GM18909 (cell line): ENCODE data around the gene STXBP1.
"Not testable (repeated sequence)": the region's sequence is repeated elsewhere in the genome, so short reads cannot be mapped to it uniquely, and the experiment has no call there.

ENCODE experiments used
- ATAC-seq: cut with Tn5 transposase; IDR thresholded peaks from one replicate; pipeline ENCODE4 v1.9.1; 2021; ENCODE audit warnings: mild to moderate bottlenecking; ENCODE audit not compliant: unreplicated experiment, poor library complexity

The STXBP1 gene

DNA sequence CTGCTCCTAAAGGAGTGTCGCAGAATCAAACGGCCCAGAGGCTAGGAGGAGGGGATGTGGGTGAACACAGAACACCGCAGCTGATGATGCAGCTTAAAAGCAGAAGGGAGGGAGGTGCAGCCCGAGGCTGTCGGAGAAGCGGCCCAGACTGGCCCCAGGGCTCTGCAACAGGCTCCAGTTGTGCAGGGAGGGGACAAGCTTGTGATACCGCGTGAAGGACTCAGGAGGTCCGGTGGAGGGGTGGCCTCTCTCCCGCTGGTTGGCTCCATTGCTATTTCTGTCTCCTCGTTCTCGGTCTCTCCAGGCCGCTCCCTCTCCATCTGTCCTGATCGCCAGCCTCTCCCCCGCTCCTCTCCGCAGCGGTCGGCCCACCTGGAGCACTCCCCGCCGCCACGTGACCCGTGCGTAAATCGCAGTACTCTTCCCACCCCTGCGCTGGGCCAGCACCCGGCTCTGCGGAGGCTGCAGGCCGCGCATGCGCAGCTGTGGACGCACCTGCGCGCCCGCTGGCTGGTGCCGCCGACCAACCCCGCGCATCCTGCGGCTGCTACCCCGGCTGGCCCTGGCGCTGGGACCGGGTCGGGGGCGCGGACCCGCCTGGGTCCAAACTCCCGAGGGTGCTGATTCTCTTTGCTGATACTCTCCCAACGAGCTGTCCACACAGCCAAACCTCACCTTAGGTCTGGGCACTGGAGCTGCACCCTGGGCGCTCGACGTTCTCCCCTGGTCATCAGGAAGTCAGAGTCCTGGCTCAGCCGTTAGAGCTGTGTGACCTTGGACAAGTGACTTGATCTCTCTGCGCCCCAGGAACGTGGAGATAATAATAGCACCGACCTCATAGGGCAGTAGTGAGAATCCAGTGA, 3.7 kb upstream of the STXBP1 start:
- no peak for ATAC-seq

GRCh38 chr9:127611603-127611898, 526 bp upstream of the STXBP1 start:
- ATAC-seq: peak; percentile 20

DNA sequence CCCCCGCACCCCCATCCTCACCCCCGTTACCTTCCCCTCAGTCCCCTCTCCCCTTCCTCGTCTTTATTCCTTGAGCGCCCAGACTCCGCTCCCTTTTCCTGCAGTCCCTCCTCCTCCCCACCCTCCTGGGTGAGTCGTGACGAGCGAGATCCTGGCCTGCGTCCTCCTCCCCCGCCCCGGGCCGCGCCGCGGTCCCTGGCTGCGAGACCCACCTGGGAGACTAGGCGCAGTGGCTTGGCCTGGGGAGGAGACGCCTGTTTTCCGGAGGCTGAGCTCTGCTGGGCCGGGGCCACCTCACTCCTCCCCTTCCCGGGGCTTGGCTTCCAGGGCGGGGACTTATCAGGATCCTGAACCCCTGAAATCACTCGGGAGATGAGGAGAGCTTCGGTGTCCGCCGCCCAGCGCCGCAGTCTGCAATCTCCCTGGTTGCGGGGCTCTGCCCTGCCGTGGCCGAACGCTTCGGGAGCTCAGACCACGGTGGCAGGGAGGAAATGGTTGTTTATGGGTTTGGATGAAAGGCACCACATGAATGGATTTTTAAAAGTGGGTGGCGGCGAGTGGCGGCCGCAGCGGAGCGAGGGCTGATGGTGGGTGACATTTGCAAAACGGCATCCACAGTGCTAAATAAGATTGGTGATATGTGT, 984 bp downstream of the STXBP1 start:
- no peak for ATAC-seq

GRCh38 chr9:127613583-127613954, 1.5 kb downstream of the STXBP1 start:
- ATAC-seq: no peak

DNA sequence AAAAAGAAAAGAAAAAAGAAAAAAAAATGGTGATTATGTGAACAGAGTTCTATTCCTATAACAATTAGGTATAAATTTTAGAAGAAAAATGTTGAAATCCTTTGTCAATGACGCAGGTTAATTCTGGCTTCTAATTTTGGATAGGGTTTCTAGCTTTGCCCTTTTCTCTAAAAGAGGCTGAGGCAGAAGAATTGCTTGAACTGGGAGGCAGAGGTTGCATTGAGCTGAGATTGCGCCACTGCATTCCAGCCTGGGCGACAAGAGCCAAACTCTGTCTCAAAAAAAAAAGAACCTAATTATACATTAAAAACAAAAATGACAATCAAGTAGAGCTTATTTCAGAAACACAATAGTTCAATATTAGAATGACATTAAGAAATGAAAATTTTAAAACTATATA, 2.9 kb downstream of the STXBP1 start:
- ATAC-seq: no peak

DNA sequence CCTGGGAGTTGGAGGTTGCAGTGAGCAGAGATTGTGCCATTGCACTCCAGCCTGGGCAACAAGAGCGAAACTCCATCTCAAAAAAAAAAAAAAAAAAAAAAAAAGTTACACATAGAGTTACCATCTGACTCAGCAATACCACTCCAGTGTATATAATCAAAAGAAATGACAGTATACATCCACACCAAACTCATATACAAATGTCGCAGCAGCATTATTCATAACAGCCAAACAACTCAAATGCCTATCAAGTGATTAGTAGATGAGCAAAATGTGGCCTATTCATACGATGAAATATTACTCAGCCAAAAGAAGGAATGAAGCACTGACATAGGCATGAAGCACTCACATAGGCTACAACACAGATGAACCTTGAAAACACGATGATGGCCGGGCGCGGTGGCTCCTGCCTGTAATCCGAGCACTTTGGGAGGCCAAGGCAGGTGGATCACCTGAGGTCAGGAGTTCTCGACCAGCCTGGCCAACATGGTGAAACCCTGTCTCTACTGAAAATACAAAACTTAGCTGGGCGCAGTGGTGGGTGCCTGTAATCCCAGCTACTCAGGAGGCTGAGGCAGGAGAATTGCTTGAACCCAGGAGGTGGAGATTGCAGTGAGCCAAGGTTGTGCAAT, 9.4 kb downstream of the STXBP1 start:
- ATAC-seq: not testable (repeated sequence)

- no peak for ATAC-seq
These were observed 14.8 kb downstream of the STXBP1 start for GRCh38 chr9:127626752-127627493.

GRCh38 chr9:127627494-127627855, 15.4 kb downstream of the STXBP1 start:
- no peak for ATAC-seq

DNA sequence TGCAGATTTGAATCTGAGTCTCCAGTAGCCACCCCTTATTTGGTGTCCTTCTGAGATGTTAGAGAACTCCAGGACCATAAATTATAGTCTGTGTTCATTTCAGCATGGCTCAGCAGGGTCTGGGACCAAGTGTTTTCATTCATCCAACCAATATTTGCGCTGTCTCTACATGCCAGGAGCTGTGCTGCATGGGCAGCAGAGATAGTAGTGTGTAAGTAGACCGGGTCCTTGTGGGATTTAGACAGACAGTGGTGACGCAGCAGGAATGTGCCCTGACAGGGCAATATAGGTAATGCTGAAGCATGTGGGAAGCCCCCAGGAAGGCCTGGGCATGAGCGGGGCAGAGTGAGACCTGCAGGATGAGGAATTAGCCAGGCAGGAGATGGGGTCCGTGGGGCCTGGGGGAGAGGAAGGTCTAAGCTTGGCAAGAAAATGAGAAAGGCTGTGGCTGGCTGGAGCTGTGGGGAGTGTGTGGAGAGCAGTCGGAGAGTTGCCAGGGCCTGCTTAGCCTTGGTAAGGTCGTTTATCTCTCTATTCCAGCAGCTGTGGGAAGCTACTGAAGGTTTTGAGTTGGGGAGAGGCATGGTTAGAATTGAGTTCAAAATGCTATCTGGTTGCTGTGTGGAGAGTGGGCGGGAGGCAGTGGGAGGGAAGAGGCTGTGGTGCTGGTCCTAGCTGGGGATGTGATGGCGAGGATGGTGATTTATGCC, 16.8 kb downstream of the STXBP1 start:
- no peak for ATAC-seq

- no peak for ATAC-seq
These were observed 17.5 kb downstream of the STXBP1 start for GRCh38 chr9:127629468-127630081.

DNA sequence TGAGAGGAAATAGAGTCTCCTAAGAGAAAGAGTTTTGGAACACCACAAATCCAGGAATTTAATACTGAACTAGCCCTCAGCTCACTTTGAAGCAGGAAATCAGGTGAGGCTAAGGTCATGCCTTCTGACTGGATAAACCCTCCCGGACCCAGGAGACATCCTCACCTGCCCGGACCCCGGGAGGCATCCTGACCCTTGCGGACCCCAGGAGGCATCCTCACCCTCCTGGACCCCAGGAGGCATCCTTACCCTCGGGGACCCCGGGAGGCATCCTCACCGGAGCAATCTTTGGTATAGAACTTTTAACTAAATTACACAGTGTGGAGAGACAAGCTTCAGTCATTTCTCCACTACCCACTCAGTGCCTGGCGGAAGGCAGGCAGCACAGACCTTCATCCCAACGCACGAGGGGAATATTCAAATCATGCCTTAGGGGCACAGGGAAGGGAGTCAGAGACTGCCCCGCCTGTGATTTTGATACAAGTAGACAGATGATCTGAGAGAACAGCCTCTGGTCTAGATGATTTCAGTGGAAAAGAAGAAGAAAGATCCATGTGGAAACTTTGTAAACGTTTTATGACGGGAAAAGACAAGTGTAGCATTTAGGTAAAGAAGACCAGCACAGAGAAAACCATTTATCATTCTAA, 21.3 kb downstream of the STXBP1 start:
- no peak for ATAC-seq

GRCh38 chr9:127634021-127634420, 21.9 kb downstream of the STXBP1 start:
- no peak for ATAC-seq

GRCh38 chr9:127634698-127635097, 22.6 kb downstream of the STXBP1 start:
- no peak for ATAC-seq

GRCh38 chr9:127635201-127635735, 23.2 kb downstream of the STXBP1 start:
- ATAC-seq: no peak

GRCh38 chr9:127637322-127637847, 25.3 kb downstream of the STXBP1 start:
- no peak for ATAC-seq

DNA sequence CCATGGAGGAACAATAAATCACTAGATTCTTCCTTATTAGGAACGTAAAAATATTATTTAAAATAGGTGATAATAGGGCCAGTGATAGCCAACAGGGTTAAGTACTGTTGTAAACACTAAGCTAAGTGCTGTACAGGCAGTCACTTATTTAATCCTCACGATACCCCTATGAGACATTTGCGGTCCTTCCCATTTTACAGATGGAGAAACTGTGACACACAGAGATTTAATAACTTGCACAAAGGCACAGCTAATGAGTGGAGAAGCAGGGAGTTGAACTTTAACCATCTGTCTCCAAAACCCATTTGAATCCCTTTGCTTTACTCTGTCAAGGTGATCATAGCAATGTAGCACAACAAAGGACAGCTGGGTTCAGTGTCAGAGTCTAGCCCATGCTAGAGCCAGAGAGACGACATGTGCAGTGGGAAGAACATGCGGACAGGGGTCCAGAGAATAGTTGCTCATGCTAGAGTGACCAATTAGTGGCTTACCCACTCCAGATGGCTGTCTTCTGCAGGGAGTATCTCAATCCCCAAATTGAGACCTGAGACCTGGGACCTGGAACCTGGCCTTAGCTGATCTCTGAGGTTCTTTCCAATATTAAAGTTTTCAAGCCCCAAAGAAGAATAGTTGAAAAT, 28.9 kb downstream of the STXBP1 start:
- no peak for ATAC-seq

DNA sequence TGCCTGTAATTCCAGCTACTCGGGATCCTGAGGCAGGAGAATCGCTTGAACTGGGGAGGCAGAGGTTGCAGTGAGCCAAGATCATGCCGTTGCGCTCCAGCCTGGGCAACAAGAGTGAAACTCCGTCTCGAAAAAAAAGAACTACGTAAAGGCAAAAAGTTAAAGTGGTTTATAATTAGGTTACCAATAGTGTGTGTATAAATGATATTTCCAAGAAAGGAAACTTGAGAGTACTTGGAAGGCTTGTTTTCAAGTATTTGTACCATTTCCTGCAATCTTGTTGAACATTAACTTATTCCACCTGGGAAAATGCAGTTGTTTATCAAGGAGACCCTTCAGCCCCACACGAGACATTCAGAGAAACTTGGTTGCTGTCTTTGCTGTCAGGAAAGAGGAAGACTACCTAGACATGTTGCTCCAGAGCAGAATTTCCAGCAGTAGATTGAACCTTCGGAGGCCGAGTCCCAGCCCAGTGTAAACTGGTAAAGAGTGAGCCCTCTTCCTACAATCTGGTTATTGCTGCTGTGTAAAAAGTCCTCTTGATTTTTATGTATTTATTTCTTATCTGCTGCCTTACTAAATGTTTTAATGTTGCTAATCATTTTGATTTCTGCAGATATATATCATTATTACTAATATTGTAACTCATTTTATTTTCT, 30.1 kb downstream of the STXBP1 start:
- no peak for ATAC-seq
